ENCODE data around the gene RSPH6A. TPM values are rescaled to one million over a fixed set of nuclear protein-coding genes. Genes with fewer than 3 reads are reported as not detected.

RSPH6A gene
- total and polyA plus RNA-seq, 2 of the 13 experiments (the other 11 are each of a cell fraction or from before 2014, with no cell fraction given), result 0.07 TPM; not detected in 1

DNA sequence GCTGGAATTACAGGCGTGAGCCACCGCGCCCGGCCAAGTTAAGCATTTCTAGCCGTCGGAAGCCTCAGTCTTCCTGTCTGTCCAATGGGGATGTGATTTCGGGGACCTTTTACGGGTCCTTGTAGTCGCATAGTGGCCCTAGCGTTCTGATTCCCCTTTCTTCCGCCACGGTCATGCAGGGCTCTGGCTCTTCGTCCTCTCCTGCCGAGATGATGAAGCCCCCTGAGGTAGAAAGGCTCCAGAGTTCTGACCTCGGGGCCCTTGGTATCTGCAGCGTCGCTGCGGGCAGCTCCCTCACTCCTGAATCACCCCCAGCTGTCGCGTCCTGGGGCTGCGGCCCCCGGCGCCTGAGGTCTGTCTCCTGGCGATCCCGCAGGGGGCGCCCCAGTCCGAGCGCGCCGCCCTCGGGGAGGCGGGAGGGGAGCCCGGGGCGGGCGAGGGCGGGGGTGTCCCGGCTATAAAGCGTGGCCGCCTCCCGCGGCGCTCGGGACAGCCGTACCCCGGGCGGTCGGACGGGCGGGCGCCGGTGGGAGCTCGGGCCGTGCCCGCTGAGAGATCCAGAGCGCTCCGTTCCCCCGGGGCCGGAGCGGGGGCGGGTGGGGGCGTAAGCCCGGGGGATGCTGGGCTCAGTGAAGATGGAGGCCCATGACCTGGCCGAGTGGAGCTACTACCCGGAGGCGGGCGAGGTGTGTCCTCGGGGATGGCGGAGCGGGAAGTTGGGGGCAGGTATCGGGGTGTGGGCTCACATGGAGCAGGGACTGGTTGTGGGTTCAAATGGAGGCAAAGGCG is 48.9 kb upstream of the RSPH6A start, which contains the start of gene FOXA3 (continued):
- TF ChIP-seq, protein P1, sequence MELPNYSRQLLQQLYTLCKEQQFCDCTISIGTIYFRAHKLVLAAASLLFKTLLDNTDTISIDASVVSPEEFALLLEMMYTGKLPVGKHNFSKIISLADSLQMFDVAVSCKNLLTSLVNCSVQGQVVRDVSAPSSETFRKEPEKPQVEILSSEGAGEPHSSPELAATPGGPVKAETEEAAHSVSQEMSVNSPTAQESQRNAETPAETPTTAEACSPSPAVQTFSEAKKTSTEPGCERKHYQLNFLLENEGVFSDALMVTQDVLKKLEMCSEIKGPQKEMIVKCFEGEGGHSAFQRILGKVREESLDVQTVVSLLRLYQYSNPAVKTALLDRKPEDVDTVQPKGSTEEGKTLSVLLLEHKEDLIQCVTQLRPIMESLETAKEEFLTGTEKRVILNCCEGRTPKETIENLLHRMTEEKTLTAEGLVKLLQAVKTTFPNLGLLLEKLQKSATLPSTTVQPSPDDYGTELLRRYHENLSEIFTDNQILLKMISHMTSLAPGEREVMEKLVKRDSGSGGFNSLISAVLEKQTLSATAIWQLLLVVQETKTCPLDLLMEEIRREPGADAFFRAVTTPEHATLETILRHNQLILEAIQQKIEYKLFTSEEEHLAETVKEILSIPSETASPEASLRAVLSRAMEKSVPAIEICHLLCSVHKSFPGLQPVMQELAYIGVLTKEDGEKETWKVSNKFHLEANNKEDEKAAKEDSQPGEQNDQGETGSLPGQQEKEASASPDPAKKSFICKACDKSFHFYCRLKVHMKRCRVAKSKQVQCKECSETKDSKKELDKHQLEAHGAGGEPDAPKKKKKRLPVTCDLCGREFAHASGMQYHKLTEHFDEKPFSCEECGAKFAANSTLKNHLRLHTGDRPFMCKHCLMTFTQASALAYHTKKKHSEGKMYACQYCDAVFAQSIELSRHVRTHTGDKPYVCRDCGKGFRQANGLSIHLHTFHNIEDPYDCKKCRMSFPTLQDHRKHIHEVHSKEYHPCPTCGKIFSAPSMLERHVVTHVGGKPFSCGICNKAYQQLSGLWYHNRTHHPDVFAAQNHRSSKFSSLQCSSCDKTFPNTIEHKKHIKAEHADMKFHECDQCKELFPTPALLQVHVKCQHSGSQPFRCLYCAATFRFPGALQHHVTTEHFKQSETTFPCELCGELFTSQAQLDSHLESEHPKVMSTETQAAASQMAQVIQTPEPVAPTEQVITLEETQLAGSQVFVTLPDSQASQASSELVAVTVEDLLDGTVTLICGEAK (IDR thresholded peaks at IDR 0.05), result no peak
- TF ChIP-seq, protein P1 (CRISPR knock-in tag; IDR thresholded peaks at IDR 0.05), result no peak; the same call in 1 of the 2 replicates
- TF ChIP-seq ZNF205 (CRISPR knock-in tag; IDR thresholded peaks at IDR 0.05) (peak; percentile 77; the same call in 1 of the 2 replicates), ZNF724P (CRISPR knock-in tag; IDR thresholded peaks at IDR 0.05; ENCODE audit: borderline replicate concordance) (no peak), IKZF4 (CRISPR knock-in tag; IDR thresholded peaks at IDR 0.05; ENCODE audit: borderline replicate concordance, low read depth, not compliant biosample characterization) (no peak), KAT2B (IDR thresholded peaks at IDR 0.05; ENCODE audit: borderline replicate concordance, low read depth, low read length) (no peak), ZNF317 (CRISPR knock-in tag; IDR thresholded peaks at IDR 0.05) (no peak), ATF7 (IDR thresholded peaks at IDR 0.05) (no peak), ATF7 (CRISPR knock-in tag; IDR thresholded peaks at IDR 0.05) (no peak), CBX1 (IDR thresholded peaks at IDR 0.05; ENCODE audit: low read depth) (no peak), ZNF331 (CRISPR knock-in tag; IDR thresholded peaks at IDR 0.05) (no peak; the same call in 1 of the 2 replicates), ZSCAN12 (CRISPR knock-in tag; IDR thresholded peaks at IDR 0.05) (no peak), SRF (IDR thresholded peaks at IDR 0.05; ENCODE audit: low read depth, low read length) (no peak), MZF1 (CRISPR knock-in tag; IDR thresholded peaks at IDR 0.05; ENCODE audit: borderline replicate concordance) (no peak), TBX3 (IDR thresholded peaks at IDR 0.05; ENCODE audit: borderline replicate concordance) (no peak), ZNF326 (CRISPR knock-in tag; IDR thresholded peaks at IDR 0.05; ENCODE audit: borderline replicate concordance) (no peak), FOXA3 (CRISPR knock-in tag; IDR thresholded peaks at IDR 0.05) (peak; percentile 30; the same call in 1 of the 2 replicates), ZNF615 (CRISPR knock-in tag; IDR thresholded peaks at IDR 0.05; ENCODE audit: borderline replicate concordance) (no peak), HNF4A (CRISPR knock-in tag; IDR thresholded peaks at IDR 0.05) (no peak), ZBTB7A (CRISPR knock-in tag; IDR thresholded peaks at IDR 0.05) (no peak)
- TF ChIP-seq, protein P2, sequence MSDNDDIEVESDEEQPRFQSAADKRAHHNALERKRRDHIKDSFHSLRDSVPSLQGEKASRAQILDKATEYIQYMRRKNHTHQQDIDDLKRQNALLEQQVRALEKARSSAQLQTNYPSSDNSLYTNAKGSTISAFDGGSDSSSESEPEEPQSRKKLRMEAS (IDR thresholded peaks at IDR 0.05), result peak; percentile 19

All from HepG2 (cell line).